GM18526 (cell line): ENCODE measurements around the gene HS3ST4.

Experiments
- POLR2A ChIP-seq: IDR thresholded peaks from 3 replicates; pipeline ENCODE4 v1.6.1; 2011; ENCODE audit not compliant: insufficient read length; ENCODE audit errors: extremely low read depth

Gene HS3ST4

GRCh38 chr16:26051063-26051462, 359.3 kb downstream of the HS3ST4 start:
- TF ChIP-seq POLR2A: no peak

DNA sequence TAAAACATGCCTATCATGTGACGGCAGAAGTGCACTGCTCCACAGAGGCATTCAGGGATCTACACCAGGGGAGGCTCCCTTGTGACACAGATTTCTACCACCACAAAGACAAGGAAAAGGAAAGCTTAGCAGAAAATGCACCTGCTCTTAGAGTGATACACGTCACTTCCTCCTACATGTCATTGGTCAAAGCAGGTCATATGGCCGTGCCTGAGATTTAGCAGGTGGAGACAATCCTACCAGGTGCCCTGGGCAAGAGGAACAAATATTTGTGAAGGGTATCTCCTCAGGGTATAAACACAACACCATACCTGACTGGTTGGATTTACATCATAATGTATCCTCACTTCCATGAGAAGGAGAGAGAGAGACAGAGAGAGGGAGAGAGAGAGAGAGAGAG, 362.1 kb downstream of the HS3ST4 start:
- TF ChIP-seq POLR2A: no peak

DNA sequence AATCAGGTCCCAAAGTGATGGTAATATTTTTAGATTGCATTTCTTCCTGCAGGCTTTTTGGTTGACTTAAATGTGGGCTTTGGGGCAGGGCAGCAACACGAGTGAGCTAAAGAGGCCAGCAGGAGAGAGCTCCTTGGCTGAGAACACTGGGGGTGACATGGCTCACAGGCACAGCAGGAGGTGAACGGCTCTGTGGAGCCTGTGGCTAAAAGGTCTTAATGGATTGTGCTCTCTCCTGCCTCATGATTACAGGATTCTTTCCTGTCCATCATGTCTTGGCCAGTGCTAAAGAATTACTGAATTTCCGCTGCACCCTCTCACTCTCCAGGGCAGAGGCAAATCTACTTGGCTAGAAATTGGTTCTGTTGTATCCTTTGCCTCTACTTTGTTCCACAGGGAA, 366.6 kb downstream of the HS3ST4 start:
- TF ChIP-seq POLR2A: no peak

DNA sequence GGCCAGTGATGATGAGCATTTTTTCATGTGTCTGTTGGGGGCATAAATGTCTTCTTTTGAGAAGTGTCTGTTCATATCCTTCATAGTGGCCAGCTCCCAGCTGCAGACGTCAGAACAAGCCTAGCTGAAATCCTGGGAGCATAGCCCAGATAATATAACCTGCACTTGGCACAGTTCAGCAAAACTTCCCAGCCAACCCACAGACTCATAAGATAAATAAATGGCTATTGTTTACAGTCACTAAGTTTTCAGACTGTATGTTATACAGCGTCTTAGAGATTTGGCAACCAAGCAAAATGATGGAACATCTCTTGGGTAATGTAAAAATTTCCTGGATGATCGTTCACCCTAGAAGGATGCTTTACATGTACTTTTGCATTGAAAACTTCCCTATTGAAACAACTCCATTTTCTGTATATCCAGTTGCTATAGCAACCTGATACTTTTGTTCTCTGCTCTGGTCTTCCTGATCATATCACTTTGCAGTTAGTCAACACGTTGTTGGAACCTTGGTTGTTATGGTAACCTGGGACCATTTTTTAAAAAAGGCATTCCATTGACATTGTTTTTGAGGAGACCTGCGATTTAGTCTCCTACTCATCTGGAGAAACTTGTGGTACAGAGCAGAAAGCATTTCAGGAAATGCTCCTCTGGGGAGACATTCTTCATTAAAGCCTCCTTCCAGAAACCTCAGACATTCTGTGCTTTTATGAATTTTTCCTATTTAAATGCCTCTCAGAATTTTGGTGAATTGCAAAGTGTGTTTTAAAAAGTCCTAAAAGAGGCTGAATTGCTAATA, 378.7 kb downstream of the HS3ST4 start:
- TF ChIP-seq POLR2A: no peak

- no peak for TF ChIP-seq POLR2A
These were observed 379.5 kb downstream of the HS3ST4 start for GRCh38 chr16:26071101-26071866.

GRCh38 chr16:26078716-26079355, 387.1 kb downstream of the HS3ST4 start:
- no peak for TF ChIP-seq POLR2A

DNA sequence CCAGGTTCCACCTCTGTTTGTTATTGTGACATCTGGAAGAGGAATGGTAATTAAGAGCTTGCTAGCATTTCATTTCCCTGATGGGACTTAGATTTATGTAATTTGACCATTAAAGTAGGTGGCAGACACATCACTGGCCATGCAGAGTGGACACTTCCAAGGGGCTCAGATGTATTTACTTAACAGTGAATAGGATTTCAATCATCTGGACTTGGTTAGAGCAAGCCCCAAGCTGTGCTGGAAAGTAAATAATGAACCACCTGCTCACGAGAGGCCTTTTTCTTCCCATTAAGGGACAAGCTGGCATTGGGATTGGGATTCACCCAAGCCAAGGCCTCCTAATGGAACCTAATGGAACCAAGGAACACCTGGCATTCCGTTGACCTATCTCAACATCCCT, 395.3 kb downstream of the HS3ST4 start:
- no peak for TF ChIP-seq POLR2A

DNA sequence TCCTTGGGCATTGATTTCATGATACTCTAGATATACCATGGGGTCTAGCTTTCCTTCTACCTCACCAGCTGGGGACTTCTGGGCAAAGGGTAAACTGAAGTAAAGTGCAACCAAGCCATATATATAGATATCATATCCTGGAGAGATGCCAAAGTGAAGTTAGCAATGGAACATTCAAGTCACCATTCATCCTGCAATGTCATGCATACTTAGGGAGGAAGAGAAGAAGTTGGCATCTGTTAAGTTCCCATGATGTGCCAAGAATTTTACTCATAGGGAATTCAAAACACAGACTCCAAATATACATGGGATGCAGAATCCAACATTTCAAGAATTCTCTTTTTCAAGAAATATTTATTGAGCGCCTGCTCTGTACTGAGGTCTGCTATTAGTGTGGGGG, 399.8 kb downstream of the HS3ST4 start:
- TF ChIP-seq POLR2A: no peak

DNA sequence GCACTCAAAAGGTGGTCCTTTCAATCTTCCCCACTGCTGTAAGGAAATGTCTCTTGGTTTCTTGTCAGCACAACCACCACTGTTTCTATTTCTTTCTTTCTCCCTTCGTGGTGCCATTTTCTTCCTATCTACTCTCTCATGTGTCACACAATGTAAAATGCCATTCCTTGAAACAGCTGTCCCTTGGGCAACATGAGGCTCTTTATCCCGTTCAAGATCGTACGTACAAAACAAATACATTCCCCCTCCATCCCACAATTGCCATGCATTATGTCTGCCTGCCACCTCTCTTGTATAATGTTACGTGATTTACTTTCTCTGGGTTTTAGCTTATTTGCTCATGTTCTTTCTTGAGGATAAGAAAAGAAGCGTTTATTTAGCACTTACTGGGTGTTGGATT, 410.6 kb downstream of the HS3ST4 start:
- TF ChIP-seq POLR2A: no peak

GRCh38 chr16:26108836-26109505, 417.2 kb downstream of the HS3ST4 start:
- no peak for TF ChIP-seq POLR2A

- TF ChIP-seq POLR2A: no peak
These were observed 420.1 kb downstream of the HS3ST4 start for GRCh38 chr16:26111900-26112299.

DNA sequence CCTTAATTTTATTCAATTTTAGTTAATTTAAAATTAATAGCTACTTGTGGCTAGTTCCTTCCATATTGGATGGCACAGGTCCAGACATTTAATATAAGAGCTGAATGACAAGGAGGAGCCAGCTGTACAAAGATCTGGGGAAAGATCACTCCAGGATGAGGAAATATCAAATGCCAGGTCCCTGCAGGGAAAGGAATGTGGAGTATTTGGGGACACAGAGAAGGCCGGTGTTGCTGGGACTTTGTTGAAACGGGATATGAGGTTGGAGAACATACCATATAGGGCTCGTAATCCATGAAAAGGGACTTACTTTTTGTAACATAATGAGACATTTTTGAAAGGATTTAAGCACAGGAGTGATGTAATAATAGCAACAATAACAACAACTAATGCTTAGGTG, 426.8 kb downstream of the HS3ST4 start:
- TF ChIP-seq POLR2A: no peak

DNA sequence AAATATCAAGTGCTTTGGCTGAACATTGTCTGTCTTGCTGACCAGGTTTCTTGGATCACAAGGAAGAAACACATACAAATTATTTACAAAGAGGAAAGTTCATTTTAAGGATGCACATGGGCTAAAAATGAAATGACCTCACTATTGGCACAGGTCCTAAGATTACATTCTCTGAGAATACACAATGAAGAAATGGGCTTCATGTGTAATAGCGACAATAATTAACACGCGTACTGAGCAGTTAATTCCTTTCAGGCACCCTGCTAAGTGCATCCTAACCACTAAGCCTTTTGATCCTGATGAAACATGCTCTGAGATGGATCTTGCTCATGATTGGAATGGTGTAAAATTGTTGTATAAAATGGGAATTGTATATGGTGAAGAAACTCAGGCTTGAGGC, 429.0 kb downstream of the HS3ST4 start:
- TF ChIP-seq POLR2A: no peak

GRCh38 chr16:26128296-26128695, 436.5 kb downstream of the HS3ST4 start:
- no peak for TF ChIP-seq POLR2A

DNA sequence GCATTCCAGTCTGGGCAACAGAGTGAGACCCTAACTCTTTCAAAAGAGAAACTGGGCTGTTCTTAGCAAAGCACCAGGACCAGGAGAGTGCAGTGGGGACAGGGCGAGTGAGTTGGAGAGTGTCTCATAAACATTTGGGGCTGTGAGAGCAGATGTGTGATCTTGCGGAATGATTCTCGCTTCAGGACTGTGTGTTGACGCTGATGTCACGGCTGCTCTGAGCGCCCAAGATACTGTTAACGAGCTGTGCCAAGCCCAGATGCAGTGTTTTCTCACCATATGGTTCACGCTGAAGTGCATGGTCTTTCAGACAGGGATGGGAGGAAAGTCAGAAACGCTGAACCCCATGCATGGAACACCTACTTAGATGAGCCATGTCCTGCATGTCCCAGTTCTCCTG, 438.2 kb downstream of the HS3ST4 start:
- TF ChIP-seq POLR2A: no peak

DNA sequence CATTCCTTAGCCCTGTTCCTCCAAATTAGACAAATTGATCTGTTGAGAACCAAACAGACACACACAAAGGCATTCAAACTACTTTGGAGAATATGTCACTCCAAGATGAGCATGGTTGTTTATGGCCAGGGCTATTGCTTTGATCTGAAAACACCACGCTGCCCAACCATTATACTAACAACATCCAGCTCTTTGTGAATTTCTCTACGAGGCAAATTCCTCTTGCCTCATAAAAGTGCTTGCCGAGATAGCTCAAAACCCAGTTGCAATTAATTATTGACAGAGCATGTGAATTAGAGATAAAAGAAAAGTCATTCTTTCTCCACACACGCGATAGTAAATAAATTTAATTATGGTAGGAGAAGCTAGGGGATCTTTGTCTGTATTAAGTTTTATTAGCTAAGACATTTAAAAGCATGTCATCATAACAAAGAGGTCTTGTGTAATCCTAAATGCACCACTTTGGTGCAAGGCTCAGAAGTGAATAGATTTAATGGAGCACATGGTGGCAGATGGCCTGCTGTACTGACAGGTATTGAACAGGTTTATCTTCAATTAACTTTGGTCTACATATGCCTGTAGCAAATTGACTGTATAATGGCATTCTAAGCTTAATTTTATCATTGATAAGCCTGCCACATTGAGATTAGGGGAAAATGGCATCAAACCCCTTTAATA, 441.8 kb downstream of the HS3ST4 start:
- no peak for TF ChIP-seq POLR2A

- no peak for TF ChIP-seq POLR2A
These were observed 442.8 kb downstream of the HS3ST4 start for GRCh38 chr16:26134588-26134987.
